Measurements from ENCODE around the gene CTNNA3. TPM values are rescaled to one million over a fixed set of nuclear protein-coding genes. Genes with fewer than 3 reads are reported as not detected.

CTNNA3 gene
- total and polyA plus RNA-seq, 12 donors = 2.0 to 213 (median 171) TPM

DNA sequence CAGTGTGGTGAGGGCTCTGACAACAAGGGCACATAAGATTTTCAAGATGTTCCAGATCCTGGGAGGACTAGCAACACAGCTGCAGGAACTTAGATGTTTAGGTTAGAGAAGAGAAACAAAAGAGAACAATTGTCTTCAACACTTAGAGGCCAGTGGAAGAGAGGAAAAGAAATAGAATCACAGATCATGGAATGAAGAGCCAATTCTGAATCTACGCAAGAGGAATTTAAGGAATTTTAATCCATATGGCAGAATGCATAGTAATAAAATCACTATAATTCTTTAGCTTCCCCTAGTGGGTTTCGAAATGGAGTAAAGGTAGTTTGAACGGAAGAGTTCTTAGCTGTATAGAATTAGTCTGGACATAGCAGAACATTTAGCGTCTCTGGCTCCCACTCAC is 884.8 kb downstream of the CTNNA3 start:
- TF ChIP-seq, protein P1, sequence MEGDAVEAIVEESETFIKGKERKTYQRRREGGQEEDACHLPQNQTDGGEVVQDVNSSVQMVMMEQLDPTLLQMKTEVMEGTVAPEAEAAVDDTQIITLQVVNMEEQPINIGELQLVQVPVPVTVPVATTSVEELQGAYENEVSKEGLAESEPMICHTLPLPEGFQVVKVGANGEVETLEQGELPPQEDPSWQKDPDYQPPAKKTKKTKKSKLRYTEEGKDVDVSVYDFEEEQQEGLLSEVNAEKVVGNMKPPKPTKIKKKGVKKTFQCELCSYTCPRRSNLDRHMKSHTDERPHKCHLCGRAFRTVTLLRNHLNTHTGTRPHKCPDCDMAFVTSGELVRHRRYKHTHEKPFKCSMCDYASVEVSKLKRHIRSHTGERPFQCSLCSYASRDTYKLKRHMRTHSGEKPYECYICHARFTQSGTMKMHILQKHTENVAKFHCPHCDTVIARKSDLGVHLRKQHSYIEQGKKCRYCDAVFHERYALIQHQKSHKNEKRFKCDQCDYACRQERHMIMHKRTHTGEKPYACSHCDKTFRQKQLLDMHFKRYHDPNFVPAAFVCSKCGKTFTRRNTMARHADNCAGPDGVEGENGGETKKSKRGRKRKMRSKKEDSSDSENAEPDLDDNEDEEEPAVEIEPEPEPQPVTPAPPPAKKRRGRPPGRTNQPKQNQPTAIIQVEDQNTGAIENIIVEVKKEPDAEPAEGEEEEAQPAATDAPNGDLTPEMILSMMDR (IDR thresholded peaks at IDR 0.05) = no peak
- ATAC-seq (no peak), DNase-seq (no peak)
- Histone ChIP-seq H3K27ac (no peak overlapping the region), H3K36me3 (no peaks in the 10 kb centered on the region), H3K27me3 (no peaks in the 10 kb centered on the region), H3K4me3 (no peak overlapping the region), H3K4me1 (no peaks in the 10 kb centered on the region), H3K9me3 (no peaks in the 10 kb centered on the region)
- 86 to 92% methylated on average over 4 of the region's 4 CpGs for WGBS, 2 donors
- intact Hi-C loops (cut with DNase I) = no loop called here

DNA sequence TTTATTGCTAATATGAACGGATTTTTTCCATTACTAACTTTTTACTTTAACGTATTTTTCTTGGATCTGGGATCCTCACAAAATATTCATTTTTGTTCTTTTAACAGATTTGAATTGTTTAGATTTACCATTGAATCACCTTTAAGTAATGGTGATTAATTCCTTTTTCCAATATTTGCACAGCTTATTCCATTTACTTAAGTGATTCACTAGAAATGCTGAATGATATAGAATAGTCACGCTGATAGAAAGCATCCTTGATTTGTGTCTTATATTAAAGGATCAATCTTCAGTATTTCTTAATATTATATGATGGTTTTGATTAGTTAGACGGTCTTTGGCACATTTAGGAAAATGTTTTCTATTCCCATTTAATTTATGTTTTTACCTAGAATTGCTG is 886.6 kb downstream of the CTNNA3 start:
- H3K27ac ChIP-seq = no peak overlapping the region
- H3K4me3 ChIP-seq = no peak overlapping the region
- H3K27me3 ChIP-seq = no peaks in the 10 kb centered on the region
- DNase-seq (no peak), ATAC-seq (no peak)
- no peaks in the 10 kb centered on the region for H3K4me1 ChIP-seq
- 90 to 93% methylated on average over 4 of the region's 4 CpGs for WGBS, 2 donors
- intact Hi-C loops (cut with DNase I) = no loop called here
- H3K9me3 ChIP-seq = no peaks in the 10 kb centered on the region
- H3K36me3 ChIP-seq = no peaks in the 10 kb centered on the region
- TF ChIP-seq, protein P1 (IDR thresholded peaks at IDR 0.05) = no peak

DNA sequence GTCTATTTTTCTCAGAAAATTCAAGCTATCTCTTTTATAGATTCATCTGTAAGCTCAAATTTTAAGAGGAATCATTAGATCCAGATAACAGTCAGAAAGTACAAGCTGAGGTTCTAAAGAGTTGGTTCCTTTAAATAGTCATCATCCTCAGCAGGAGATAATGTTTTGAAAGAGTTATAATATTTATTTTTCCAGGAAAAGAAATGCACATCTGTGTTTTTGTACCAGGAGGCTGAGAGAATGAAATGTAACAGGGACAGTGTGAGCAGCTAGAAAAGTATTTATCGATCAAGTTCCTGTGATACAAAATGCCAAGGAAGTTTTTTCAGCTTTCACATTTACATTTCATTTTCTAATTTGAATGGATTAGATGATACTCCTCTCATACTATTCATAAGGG is 890.4 kb downstream of the CTNNA3 start:
- TF ChIP-seq, protein P1 (IDR thresholded peaks at IDR 0.05) = no peak
- Histone ChIP-seq H3K27ac (no peak overlapping the region), H3K4me3 (no peak overlapping the region), H3K36me3 (no peaks in the 10 kb centered on the region), H3K27me3 (no peaks in the 10 kb centered on the region), H3K9me3 (no peaks in the 10 kb centered on the region), H3K4me1 (no peaks in the 10 kb centered on the region)
- ATAC-seq (no peak), DNase-seq (no peak)
- intact Hi-C loops (cut with DNase I) = no loop called here
- WGBS, 2 donors = 74 to 76% methylated on average over 1 of the region's 1 CpG

DNA sequence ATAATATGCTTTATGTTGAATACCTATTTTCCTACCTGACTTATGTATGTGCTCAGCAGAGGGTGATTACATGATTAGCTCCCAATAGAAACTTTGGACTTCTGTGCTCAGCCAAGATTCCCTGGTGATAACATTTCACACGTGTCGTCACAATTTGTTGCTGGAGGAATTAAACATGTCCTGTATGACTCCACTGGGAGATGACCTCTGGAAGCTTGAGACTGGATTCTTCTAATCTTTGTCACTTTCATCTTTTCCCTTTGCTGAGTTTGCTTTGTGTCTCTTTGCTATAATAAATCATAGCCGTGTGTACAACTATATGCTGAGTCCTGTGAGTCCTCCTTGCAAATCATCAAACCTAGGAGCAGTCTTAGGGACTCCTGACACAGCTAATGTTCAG is 891.0 kb downstream of the CTNNA3 start:
- intact Hi-C loops (cut with DNase I) = no loop called here
- no peak for ATAC-seq
- 20 to 30% methylated on average over 3 of the region's 3 CpGs for WGBS, 2 donors

More for the DNA sequence above, 891.0 kb downstream of the CTNNA3 start:
- TF ChIP-seq, protein P1 (IDR thresholded peaks at IDR 0.05) = no peak
- Histone ChIP-seq H3K36me3 (no peaks in the 10 kb centered on the region), H3K27me3 (no peaks in the 10 kb centered on the region), H3K4me1 (no peaks in the 10 kb centered on the region), H3K4me3 (no peak overlapping the region), H3K27ac (no peak overlapping the region), H3K9me3 (no peaks in the 10 kb centered on the region)
- no peak for DNase-seq
